HS-5 (cell line): Measurements from ENCODE around the gene ESR1.
"Not testable (repeated sequence)": the region's sequence is repeated elsewhere in the genome, so short reads cannot be mapped to it uniquely, and the experiment has no call there.

ENCODE experiments used
- DNase-seq: peaks from one replicate; pipeline ENCODE4 v3.0.0-alpha.2; 2012; ENCODE audit warnings: low read depth

The ESR1 gene

GRCh38 chr6:151813858-151814257, 6.4 kb downstream of the ESR1 start:
- DNase-seq: no peak

DNA sequence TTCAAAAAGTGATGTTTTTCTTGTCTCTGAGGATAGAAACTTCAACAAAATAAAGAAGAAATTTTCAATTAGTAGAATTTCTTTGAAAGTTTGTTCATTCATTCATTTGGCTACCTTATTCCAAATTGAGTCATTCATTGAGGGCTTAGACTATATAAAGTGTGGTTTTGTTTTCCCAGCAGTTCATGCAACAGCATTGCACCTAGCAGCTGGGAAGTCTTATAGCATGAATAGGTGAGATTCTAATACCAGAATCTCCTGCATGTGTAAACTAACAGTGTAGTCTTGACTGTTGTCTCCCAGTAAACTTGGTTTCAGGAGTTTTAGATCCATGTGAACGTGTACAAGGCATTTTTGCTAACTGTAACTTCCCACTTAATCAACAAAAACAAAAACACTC, 7.1 kb downstream of the ESR1 start:
- DNase-seq: no peak

DNA sequence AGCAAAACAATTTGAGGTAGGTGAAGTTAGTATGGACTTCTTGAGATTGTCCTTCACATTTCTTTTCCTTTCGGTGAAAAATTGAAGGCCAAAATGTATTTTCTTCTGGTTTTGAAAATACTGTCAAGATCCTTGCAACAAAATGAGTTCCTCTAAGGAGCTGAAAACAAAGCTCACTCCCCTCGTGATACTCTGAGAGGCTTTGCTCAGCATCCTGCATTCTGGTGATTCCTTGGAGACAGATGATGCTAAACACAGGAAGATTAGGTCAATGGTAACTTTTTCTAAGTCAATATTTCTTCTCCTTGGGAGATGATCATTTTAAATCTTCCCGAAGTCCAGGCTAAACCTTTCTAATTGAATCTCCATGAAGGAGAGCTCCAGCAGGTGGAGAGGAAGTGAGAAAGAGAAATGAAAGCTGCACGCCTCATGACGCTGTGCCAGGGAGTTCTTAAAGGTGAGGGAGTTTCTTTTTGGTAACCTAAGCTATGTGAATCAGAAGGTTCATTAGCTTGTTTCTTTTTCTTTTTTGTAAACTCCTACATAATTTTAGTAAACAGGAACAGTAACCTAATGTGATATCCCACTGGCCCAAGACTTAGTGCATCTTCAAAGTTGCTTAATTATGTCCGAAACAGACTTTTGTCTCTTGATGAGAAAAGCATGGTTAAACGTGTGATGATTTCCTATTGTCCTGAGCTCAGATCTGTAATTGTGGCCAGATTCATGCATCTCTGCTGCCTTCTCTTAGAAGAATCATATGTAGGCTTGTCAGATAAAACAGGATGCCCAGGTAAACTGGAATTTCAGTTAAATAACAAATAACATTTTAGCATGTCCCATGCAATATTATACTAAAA, 15.0 kb downstream of the ESR1 start:
- DNase-seq: no peak

GRCh38 chr6:151826517-151827142, 19.1 kb downstream of the ESR1 start:
- no peak for DNase-seq

DNA sequence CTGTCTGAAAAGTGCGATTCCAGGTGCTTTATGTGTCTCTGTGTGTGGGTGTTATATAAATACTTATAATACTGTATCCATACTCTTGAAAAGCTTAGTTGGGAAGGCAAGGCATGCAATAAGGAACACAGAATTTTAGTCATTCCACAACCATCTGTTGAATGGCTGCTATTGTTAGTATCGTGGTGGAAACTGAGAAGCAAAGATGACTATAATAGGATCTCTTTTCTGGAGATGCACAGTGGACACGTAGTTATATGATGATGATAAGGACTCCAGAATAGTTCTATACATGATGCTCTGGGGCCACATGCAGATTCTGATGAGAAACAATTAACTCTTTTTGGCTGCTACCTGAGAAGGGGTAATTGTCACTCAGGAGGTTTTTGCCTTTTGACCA, 25.2 kb downstream of the ESR1 start:
- no peak for DNase-seq

DNA sequence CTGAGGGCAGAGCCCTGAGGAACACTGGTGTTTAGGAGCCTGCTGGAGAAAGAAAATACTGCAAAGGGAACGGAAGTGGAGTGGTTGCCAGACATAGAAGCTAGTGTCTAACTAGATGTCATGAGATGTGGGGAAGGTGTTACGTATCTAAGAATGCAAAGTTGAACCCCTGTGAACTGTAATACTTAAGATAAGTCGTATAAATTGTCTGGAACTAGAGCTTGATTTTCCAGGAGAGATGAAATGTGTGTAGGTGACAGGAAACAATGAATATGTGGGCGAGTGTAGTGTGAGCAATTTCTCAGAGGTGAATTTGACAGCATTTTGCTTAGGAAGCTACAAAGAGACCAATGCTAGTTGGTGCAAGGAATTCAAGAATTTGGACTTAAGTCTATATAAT, 27.9 kb downstream of the ESR1 start:
- no peak for DNase-seq

DNA sequence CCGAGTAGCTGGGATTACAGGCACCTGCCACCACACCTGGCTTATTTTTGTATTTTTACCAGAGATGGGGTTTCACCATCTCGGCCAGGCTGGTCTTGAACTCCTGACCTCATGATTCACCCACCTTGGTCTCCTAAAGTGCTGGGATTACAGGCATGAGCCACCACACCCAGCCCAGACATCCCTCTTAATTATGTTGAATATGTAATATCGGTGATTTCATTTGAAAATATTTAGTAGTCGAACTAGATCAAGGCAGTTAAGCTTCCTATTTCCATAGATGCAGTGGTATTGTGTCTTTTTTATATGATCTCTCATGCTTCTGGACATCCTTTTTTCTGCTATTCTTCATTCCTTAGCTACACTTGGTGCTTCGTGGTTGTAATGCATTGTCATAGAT, 29.7 kb downstream of the ESR1 start:
- no peak for DNase-seq

GRCh38 chr6:151842816-151843215, 35.3 kb downstream of the ESR1 start:
- no peak for DNase-seq

GRCh38 chr6:151847064-151847463, 39.6 kb downstream of the ESR1 start:
- peak; percentile 5 for DNase-seq

- no peak for DNase-seq
Measured at GRCh38 chr6:151850479-151851003, 43.1 kb downstream of the ESR1 start.

DNA sequence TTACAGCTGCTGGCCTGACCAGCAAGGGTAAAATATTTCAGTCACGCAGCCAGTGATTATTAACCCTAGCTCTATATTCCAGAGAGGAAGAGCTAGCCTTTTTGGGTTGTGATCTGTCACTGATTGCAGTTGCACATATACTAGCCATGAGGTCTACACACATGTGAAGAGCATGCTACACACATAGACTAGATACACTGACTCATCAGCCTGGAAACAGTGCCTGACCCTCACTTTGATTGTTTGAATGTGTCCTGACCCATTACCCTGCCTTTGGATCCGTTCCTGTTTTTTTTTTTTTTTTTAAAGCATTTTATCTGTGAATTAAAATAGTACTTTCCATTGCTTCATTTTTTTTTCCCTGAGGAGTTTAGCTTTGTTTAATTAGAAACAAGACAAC, 50.8 kb downstream of the ESR1 start:
- DNase-seq: no peak

- no peak for DNase-seq
Measured at GRCh38 chr6:151862461-151862860, 55.0 kb downstream of the ESR1 start.

DNA sequence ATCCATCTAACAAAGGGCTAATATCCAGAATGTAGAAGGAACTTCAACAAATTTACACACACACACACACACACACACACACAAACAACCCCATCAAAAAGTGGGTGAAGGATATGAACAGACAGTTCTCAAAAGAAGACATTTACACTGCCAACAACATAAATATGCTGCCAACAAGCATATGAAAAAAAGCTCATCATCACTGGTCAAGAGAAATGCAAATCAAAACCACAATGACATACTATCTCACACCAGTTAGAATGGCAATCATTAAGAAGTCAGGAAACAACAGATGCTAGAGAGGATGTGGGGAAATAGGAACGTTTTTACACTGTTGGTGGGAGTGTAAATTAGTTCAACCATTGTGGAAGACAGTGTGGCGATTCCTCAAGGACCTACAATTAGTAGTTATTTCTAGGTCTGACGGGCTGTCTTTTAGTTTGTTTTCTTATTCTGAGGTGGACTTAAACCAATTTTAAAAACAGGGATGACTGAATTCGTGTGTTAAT, 59.9 kb downstream of the ESR1 start:
- DNase-seq: not testable (repeated sequence)

- no peak for DNase-seq
Measured at GRCh38 chr6:151869345-151869744, 61.9 kb downstream of the ESR1 start.

DNA sequence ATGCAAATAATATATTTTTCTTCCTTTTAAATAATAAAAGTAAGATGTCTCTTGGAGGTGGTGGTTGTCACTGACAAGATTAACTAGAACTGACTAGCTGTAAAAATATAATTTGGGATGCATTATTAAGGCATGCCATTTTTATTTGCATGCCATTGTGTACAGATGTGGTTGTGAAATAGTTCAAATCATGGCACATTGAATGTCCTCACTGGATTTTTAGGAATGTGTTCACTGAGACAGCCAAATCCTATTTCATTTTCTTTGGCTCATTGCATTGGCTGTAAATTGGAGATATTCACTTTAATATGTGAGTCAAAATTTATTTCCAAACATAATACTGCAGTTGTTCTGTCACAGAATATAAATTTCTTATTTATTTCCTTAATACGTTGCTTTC, 62.3 kb downstream of the ESR1 start:
- no peak for DNase-seq

- DNase-seq: no peak
Measured at GRCh38 chr6:151870375-151870774, 62.9 kb downstream of the ESR1 start.

DNA sequence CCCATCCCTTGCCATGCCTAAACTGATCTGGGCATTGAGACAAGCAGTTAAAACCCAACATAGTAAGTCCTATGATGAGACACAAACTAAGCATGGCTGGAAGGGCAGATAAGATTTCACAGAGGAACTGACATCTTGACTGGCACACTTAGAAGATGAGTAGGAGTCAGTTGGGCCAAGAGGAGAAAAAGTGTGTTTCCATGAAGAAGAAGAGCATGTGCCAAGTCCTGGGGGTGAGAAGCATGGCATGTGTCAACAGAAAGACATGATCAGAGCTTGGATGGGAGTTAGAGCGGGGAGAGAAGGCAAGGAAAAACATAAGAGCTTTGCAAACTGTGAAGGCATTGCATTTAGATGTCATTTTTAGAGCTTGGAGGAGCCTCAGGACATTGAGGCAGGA, 68.0 kb downstream of the ESR1 start:
- DNase-seq: no peak

GRCh38 chr6:151876122-151876521, 68.6 kb downstream of the ESR1 start:
- no peak for DNase-seq

DNA sequence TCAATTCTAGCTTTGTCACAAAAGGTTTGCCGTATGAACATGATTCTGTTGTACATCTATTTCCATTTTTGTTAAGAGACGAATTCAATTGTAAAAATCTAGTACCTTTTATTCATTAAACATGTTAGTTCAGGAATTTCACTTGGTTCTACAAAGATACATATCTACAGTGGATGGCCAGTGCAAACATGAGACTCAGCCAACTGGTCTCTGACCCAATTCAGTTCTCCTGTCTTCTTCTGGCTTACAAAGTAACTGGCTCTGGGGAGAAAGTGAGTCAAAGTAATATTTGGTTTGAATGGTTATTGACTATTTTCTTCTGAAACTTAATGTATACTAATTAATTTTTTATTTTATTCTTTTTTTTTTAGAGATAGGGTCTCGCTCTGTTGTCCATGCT, 70.0 kb downstream of the ESR1 start:
- DNase-seq: no peak

DNA sequence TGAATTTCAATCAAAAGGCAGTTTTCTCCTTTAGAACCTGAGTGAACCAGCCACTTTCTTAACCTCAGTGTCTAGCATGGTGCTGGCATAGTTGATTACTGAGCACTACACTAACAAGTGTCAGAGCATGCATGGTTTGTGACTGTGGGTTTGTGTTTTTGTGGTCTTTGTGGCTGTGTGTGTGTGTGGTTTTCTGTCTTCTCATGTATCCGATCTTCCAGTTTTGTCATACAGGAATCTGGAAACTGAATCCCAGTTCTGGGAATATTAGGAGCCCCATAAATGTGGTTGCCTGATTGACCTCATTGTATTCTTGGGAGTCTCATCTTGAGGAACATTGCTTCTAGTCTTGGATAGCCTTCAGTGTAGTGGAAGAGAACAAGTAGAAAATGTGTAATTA, 73.7 kb downstream of the ESR1 start:
- no peak for DNase-seq

- DNase-seq: no peak
Measured at GRCh38 chr6:151882206-151882605, 74.7 kb downstream of the ESR1 start.

DNA sequence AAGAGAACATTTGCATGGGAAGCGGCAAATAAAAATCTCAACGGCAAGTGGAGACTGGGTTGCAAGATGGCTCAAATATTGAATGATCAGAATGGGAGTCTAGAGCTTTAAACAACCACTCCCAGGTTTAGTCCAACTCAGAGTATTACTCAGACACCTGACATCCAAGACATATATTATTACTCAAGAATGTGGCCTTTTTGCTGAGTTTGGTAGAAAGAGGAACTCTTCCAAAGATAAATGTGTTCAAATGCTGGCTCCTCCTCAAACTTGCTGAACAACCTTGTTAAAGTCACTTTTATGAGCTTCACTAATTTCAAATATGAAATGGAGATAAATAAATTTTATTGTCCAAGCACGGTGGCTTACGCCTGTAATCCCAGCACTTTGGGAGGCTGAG, 77.8 kb downstream of the ESR1 start:
- DNase-seq: no peak

DNA sequence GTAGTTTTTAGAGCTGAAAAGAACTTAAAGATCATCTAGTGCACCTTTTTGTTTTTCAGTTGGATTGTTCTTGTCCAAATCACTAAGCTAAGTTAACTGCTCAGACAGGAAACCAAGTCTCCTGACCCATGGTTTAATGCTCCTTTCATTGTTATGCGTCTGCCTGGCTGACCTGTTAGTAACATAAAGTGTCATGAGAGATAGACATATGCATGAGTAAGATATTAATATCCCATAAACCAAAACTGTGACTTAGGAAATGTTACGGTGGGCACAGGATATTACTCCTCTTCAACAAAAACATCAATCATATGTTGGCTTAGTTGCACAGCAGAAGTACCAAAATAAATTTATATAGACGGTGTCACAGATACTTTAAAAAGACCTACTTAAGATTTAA, 84.0 kb downstream of the ESR1 start:
- DNase-seq: no peak
